Hepatic stellate cell (primary cell): Measurements from ENCODE around the gene FDPS.

Source experiments
- DNase-seq: peaks from one replicate; pipeline ENCODE4 v3.0.0; 2011; ENCODE audit warnings: low spot score

Gene FDPS

GRCh38 chr1:155308493-155309422 is at the start of gene FDPS:
Gene FDPS (plus strand): TSS chr1:155308866. CDS start chr1:155309790, 924 bp downstream.
- DNase-seq = peak; percentile 99

- DNase-seq = no peak
Measured at GRCh38 chr1:155260276-155260675, 48.4 kb upstream of the FDPS start.

DNA sequence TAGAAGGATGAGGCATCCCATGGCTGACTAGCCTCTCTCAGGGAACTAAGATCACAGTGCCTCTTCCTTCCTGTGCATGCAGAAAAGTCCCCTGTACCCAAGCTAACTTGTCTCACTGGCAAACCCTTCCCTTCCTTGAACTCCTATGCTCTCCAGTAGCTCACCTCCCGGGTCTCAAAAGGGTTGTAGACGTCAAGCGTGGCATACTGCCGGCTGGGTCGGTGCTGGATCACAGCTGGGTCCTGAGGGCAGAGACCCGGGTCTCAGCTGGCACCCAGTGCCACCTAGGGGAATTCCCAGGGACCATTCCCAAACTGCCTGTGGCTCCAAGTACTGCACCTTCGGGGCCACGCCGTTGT is 47.2 kb upstream of the FDPS start:
- DNase-seq = peak; percentile 54

DNA sequence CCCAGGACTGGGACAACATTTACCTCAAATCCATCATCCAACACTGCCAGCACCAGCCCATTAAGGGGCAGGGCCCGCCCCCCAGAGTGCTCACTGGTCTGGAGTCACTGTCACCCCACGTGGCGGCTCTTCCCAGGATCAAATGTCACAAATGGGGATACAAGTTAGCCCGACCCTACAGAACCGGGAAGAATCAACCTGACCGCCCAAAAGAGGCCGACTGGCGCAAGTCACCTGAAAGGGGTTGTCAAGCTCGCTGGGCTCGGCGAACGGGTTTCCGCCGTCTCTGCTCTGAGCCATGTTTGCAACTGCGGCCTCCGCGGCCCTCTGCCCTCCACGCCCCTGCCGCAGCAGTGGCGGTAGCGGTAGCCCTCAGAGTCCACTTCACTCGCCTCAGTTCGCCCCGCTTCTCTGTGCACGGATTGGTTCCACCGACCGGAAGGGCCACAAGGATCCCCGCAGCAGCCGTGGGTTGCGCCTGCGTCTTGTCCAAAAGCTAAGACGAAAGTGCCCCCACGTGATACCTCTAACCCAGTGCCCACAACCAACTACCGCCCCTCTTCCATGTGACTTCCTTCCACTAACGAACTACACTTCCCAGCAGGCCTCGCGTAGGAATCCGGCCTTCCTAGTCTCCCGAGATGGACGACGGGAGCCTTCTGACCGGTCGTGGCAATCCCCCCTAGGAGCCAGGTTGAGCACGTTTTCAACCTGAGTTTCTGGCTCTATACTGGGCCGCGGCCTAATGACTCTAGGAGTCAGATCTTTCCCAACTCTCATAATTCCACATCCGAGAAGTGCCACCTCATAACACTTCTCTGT is 46.6 kb upstream of the FDPS start, which contains the start of gene SCAMP3:
TSS of gene SCAMP3 (minus strand) at position 509 of the 822 bp plus-strand sequence. CDS start at position 300, 209 bp downstream.
- peak; percentile 99 for DNase-seq

DNA sequence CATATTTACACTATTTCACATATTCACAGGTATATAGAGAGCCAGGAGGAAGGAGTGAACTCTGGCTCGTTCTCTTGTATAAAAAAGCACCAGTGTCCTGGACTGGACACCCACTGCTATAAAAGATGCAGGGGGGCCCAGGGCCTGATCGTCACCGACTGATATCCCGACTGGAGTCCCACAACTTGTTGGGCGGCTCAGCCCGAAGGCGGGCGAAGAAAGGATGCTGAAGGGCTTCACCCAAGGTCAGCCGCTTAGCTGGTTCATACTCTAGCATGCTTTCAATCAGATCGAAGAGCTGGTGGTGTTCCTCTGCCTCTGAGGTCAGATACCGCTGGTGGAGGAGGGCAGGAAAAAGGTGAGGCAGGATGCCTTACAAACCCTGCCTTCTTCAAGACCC is 45.6 kb upstream of the FDPS start:
- no peak for DNase-seq

GRCh38 chr1:155266553-155266952 is 42.1 kb upstream of the FDPS start:
- DNase-seq = no peak

- DNase-seq = no peak
Measured at GRCh38 chr1:155267373-155267772, 41.3 kb upstream of the FDPS start.

DNA sequence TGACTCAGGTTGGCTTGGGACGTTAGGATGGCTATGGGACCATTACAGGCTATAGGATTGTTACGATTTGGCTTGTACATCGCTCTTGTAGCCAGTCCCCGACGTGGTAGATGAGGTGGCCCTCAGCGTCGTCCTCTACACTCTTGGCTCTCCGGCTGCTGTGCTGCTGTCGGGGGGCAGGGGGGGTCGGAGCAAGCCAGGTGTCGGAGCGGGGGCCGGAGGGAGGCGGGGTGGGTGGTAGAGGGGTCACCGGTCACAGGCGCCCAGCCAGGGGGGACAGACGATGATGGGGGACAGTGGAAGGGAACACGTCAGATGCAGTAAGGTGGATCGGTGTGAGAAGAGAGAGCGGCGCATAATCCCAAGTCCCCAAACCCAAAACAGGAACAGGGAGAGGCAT is 40.0 kb upstream of the FDPS start:
- no peak for DNase-seq

GRCh38 chr1:155269381-155269780 is 39.3 kb upstream of the FDPS start:
- no peak for DNase-seq

DNA sequence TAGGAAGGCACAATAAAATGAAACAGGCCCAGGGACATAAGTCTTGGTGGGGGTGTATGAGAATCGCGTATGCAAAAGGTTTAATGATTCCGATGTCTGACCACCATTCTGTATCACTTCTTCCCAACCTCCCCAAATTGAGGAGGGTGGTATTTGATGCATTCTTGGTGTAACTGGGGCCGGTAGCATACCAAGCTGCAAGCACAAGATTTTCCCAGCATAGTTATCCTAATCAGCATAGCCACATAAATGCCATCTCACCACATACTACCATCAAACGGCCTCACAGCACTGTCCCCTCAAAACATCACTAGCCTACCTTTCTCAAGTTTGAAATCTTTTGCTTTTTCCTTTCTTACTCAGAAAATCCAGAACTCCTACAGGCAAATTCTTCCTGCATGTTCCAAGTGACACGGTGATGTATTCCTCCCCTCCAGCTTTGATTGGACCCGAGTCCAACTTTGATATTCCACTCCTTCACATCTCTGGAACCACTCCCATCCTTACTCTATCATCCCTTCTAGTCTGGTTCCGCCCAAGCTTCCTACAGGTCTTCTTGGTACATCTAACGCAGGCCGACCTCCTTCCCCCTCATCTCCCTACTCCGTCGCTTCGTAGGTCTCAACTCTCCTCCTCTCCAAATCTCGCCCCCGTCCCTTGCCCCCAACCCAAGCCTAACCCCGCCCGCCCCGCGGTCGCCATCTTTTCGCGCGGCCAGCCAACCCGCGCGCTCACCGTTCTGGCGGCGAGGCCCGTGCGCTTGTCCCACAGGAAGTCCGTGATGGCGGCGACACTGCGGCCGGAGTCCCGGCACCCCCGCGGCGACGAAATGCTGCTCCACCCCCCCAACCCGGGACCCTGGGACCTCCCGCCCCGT is 36.0 kb upstream of the FDPS start:
- DNase-seq = peak; percentile 81

GRCh38 chr1:155273343-155274245 is 35.1 kb upstream of the FDPS start, which contains the start of gene CLK2:
Gene CLK2 (minus strand): TSS chr1:155273504. CDS start chr1:155270977, 2,527 bp downstream.
- DNase-seq = peak; percentile 99

DNA sequence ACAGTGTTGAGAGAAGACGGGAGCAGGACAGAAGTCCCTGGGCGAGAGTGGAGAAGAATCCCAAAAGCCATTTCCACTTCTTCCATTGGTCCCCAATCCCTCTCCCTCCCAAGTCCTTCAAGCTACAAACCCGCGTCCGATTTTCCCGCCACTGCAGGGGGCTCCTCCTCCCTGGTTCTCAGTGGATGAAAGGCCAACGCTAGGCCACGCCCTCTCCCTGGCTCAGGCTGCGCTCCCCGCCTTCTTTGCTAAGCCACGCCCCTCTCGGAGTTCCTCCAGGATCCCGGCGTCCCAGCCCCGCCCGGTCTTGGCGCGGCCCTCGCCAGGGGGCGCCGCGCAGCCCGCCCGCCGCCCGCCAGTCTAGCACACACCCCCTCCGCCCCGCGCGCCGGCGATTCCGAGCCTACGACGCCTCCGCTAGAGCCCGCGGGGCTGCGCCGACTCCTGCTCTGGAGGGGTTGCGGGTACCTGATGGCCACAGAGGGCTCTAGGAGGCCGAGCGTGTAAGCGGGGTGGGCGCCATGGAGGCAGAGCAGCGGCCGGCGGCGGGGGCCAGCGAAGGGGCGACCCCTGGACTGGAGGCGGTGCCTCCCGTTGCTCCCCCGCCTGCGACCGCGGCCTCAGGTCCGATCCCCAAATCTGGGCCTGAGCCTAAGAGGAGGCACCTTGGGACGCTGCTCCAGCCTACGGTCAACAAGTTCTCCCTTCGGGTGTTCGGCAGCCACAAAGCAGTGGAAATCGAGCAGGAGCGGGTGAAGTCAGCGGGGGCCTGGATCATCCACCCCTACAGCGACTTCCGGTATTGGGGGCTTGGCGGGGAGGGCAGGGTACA is 31.4 kb upstream of the FDPS start, which contains the start of gene HCN3:
TSS of gene HCN3 (plus strand) at position 394 of the 832 bp plus-strand sequence. CDS start at position 522, 128 bp downstream.
- DNase-seq = peak; percentile 99

DNA sequence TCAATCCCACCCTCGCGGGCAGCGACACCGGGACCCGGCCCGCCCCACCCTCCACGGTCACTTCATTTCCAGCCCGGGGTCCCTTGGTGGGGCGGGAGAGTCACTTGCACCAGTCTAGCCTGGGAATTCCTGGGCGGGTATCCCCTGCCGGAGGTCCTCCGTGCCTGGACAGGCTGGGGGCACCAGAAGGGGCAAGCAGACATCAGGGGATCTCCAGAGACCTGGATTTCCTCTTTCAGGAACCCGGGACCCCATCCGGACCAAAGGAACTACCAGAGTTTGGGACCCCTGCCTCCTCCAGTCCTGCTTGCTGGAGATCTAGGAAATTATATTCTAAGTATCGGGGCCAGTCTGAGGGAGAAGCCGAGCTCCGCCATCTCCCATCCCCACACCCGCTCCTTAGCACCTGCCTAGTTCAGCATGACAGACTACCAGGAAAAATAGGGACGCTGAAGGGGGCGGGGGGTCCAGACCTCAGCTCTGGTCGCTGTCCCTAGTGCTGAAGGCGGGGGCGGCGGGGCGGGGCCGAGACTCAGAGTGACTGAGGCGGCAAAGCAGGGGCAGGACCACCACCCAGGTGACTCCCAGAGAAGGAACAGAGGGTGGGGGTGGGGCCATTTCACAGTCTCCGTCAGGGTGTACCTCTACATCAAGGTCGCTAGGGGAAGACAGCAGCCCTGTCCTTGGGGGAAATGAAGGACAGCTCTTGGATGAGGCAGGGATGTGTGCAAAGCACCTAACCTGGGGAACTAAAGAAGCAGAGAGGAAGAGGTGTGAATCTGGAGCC is 30.6 kb upstream of the FDPS start:
- peak; percentile 50 for DNase-seq

DNA sequence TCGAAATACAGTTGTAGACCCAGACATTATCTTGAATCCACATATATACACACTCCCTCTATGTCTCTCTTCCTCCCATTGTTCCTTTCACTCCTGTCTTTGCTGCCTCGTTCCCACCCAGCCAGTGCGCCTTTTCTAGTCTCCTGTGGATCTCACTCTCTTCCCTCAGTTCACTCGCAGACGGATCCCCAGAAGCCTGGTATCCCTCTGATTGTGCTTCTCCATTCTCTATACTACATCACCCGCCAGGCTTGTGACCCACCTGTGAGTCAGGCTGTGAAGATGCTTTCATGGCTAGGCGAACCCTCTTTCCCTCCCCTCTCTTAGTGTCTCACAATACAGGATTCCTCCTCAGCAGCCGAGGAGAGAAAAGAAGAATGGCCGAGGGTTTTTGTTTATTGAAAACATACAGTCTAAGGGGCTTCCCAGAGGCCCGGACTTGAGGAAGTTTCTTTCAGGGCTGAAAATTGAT is 29.9 kb upstream of the FDPS start:
- no peak for DNase-seq

DNA sequence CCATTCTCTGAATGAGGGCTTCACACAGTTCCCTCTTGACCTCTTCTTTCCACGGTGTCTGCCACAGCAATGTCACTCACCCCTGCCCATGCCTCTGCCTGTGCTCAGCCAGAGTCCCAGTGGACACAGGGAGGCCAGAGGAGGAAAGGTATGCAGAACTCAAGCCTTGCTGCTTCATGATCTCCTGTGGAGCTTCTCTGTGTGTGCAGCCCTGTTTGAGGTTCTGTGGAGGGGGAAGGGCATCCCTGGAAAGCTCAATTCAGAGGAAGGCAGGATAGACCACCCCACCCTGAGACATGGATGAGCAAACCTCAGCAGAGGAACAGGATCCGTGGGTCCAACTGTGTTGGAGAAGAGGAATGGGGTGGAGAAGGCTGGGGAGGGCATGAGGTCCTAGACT is 29.4 kb upstream of the FDPS start:
- no peak for DNase-seq

DNA sequence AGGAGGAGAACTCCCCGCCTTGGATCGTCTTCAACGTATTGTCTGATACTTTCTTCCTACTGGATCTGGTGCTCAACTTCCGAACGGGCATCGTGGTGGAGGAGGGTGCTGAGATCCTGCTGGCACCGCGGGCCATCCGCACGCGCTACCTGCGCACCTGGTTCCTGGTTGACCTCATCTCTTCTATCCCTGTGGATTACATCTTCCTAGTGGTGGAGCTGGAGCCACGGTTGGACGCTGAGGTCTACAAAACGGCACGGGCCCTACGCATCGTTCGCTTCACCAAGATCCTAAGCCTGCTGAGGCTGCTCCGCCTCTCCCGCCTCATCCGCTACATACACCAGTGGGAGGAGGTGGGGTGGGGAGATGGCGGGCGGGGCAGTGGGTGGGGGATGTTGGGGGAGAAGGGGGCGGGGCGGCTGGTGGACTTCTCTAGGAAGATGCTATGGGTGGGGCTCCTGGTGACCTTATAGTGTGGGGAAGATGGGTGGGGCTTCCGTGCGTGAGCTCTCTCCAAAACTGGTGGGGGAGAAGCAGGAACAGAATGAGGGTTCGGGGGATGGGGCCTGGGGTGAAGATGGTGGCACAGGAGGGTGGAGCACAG is 26.1 kb upstream of the FDPS start:
- no peak for DNase-seq

GRCh38 chr1:155284476-155284875 is 24.2 kb upstream of the FDPS start:
- no peak for DNase-seq

GRCh38 chr1:155285063-155285462 is 23.6 kb upstream of the FDPS start:
- DNase-seq = no peak
